H1 (cell line): Measurements from ENCODE around the gene NSUN7. TPM values are rescaled to one million over a fixed set of nuclear protein-coding genes. Genes with fewer than 3 reads are reported as not detected.

Experiments used
- CTCF ChIA-PET: fragments of 300-600 bp; sonication (Branson Sonifier 250); formaldehyde crosslinking; loops from one replicate; lab custom pipeline; 2021; ENCODE audit not compliant: partially characterized antibody; lab: Charles Lee
- POLR2A ChIA-PET: fragments of 300-600 bp; sonication (Branson Sonifier 250); formaldehyde crosslinking; loops from one replicate; lab custom pipeline; 2021; ENCODE audit warnings: inconsistent platforms; ENCODE audit not compliant: partially characterized antibody; lab: Charles Lee
- DNase-seq, 2 experiments: peaks; one replicate each; pipeline versions ENCODE4 v3.0.0 to v3.0.0-alpha.2; 2010 to 2022; ENCODE audit warnings: low spot score in 2 of 2, low read depth in 1 of 2, mixed read lengths in 1 of 2
- FAIRE-seq: peaks from 2 replicates; lab custom pipeline; 2011; peaks lifted over from hg19 to GRCh38; lab: Jason Lieb, UNC
- H2AFZ ChIP-seq: 2 replicates; pipeline ENCODE4 v1.8.1; 2012; ENCODE audit warnings: low read length, inconsistent platforms
- H2AK5ac ChIP-seq: 2 replicates; pipeline ENCODE4 v1.6.1; 2013; ENCODE audit warnings: low read depth, low read length
- H2BK120ac ChIP-seq: replicated peaks from 2 replicates; pipeline ENCODE3; 2013; ENCODE audit warnings: low read depth, low read length, inconsistent platforms
- H2BK12ac ChIP-seq: 2 replicates; pipeline ENCODE4 v1.6.1; 2013; ENCODE audit warnings: low read depth, low read length
- H2BK15ac ChIP-seq: 2 replicates; pipeline ENCODE4 v1.6.1; 2013; ENCODE audit warnings: low read length
- H2BK20ac ChIP-seq: 2 replicates; pipeline ENCODE4 v1.6.1; 2013; ENCODE audit warnings: low read length
- H2BK5ac ChIP-seq: 2 replicates; pipeline ENCODE4 v1.6.1; 2013; ENCODE audit warnings: low read depth, low read length
- H3K14ac ChIP-seq: 2 replicates; pipeline ENCODE4 v1.6.1; 2013; ENCODE audit warnings: inconsistent platforms; ENCODE audit not compliant: insufficient read length
- H3K18ac ChIP-seq: 2 replicates; pipeline ENCODE4 v1.6.1; 2013; ENCODE audit warnings: low read length; ENCODE audit errors: extremely low read depth
- H3K23ac ChIP-seq: 2 replicates; pipeline ENCODE4 v1.6.1; 2013; ENCODE audit warnings: inconsistent platforms; ENCODE audit not compliant: insufficient read length
- H3K23me2 ChIP-seq: 2 replicates; pipeline ENCODE4 v1.6.1; 2013; ENCODE audit warnings: low read depth, low read length
- H3K27ac ChIP-seq: 2 replicates; pipeline ENCODE4 v1.6.1; 2011; ENCODE audit warnings: low read depth, low read length, inconsistent platforms
- H3K27me3 ChIP-seq, 4 experiments: replicated peaks in 1 of 4; 1 replicate in 1 of 4; 2 replicates in 3 of 4; pipeline versions ENCODE4 v1.6.1 to v1.8.1; 2011 to 2013; ENCODE audit warnings: low read length in 3 of 4, mild to moderate bottlenecking in 3 of 4, inconsistent platforms in 2 of 4, mixed read lengths in 2 of 4, moderate library complexity in 1 of 4; ENCODE audit not compliant: control insufficient read depth in 3 of 4, insufficient read depth in 3 of 4; ENCODE audit errors: extremely low read depth in 1 of 4
- H3K36me3 ChIP-seq, 4 experiments: 2 replicates each; pipeline versions ENCODE4 v1.6.1 to v1.8.1; 2011 to 2013; ENCODE audit warnings: mild to moderate bottlenecking in 4 of 4, low read length in 3 of 4, moderate library complexity in 2 of 4, control low read depth in 1 of 4, inconsistent platforms in 1 of 4; ENCODE audit not compliant: insufficient read depth in 4 of 4, control insufficient read depth in 2 of 4
- H3K4ac ChIP-seq: replicated peaks from 2 replicates; pipeline ENCODE3; 2013; ENCODE audit warnings: low read length, low read depth, mixed read lengths, inconsistent platforms; ENCODE audit not compliant: insufficient read length
- H3K4me1 ChIP-seq, 4 experiments: replicated peaks in 1 of 4; 1 replicate in 1 of 4; 2 replicates in 3 of 4; pipeline versions ENCODE4 v1.6.1 to v1.8.1; 2011 to 2013; ENCODE audit warnings: low read length in 3 of 4, inconsistent platforms in 2 of 4, mixed read lengths in 1 of 4; ENCODE audit not compliant: insufficient read depth in 4 of 4, control insufficient read depth in 3 of 4
- H3K4me2 ChIP-seq, 2 experiments: 2 replicates each; pipeline versions ENCODE4 v1.6.1 to v1.8.1; 2011 to 2013; ENCODE audit warnings: low read depth in 2 of 2, low read length in 2 of 2, control low read depth in 1 of 2, inconsistent platforms in 1 of 2, mild to moderate bottlenecking in 1 of 2; ENCODE audit not compliant: insufficient read depth in 1 of 2
- H3K4me3 ChIP-seq, 4 experiments: fragments of 200-600, 300-600 bp in 1 of 4; sonication (generic), shearing (Covaris generic), sonication (Bioruptor Twin) in 1 of 4; 2 replicates each; pipeline versions ENCODE4 v1.5.1 to v1.8.1; 2011 to 2016; ENCODE audit warnings: low read length in 4 of 4, low read depth in 3 of 4, control low read depth in 2 of 4, inconsistent platforms in 2 of 4, mild to moderate bottlenecking in 2 of 4, mixed read lengths in 1 of 4, moderate library complexity in 1 of 4; ENCODE audit not compliant: insufficient read depth in 2 of 4; ENCODE audit errors: extremely low read depth in 1 of 4
- H3K56ac ChIP-seq: replicated peaks from 2 replicates; pipeline ENCODE3; 2013; ENCODE audit warnings: low read depth, mild to moderate bottlenecking, mixed read lengths, low read length, inconsistent platforms; ENCODE audit not compliant: insufficient read length
- H3K79me1 ChIP-seq: 2 replicates; pipeline ENCODE4 v1.6.1; 2013; ENCODE audit warnings: low read depth, low read length, control low read depth
- H3K79me2 ChIP-seq, 2 experiments: 2 replicates each; pipeline versions ENCODE4 v1.6.1 to v1.8.1; 2012 to 2013; ENCODE audit warnings: low read length in 2 of 2, mild to moderate bottlenecking in 2 of 2, inconsistent platforms in 1 of 2; ENCODE audit not compliant: insufficient read depth in 2 of 2, control insufficient read depth in 1 of 2
- H3K9ac ChIP-seq, 4 experiments: replicated peaks in 1 of 4; 1 replicate in 1 of 4; 2 replicates in 3 of 4; pipeline versions ENCODE4 v1.6.1 to v1.8.1; 2011 to 2013; ENCODE audit warnings: low read depth in 3 of 4, low read length in 3 of 4, control low read depth in 2 of 4, mild to moderate bottlenecking in 2 of 4, moderate library complexity in 2 of 4, inconsistent platforms in 1 of 4; ENCODE audit errors: extremely low read depth in 1 of 4
- H3K9me3 ChIP-seq, 2 experiments: 2 replicates each; pipeline versions ENCODE4 v1.6.1 to v1.8.1; 2012 to 2013; ENCODE audit warnings: mild to moderate bottlenecking in 2 of 2, moderate library complexity in 2 of 2, control low read depth in 1 of 2, inconsistent platforms in 1 of 2, low read depth in 1 of 2, low read length in 1 of 2, mixed read lengths in 1 of 2; ENCODE audit not compliant: insufficient read depth in 2 of 2
- H4K20me1 ChIP-seq, 2 experiments: replicated peaks in 1 of 2; 2 replicates each; pipeline versions ENCODE3 to v1.8.1; 2011 to 2013; ENCODE audit warnings: inconsistent platforms in 2 of 2, low read length in 2 of 2, mild to moderate bottlenecking in 1 of 2; ENCODE audit not compliant: insufficient read depth in 2 of 2, control insufficient read depth in 1 of 2
- H4K5ac ChIP-seq: 2 replicates; pipeline ENCODE4 v1.6.1; 2013; ENCODE audit warnings: low read length, low read depth, mixed read lengths, inconsistent platforms; ENCODE audit not compliant: insufficient read length
- H4K8ac ChIP-seq: 2 replicates; pipeline ENCODE4 v1.8.0; 2013; ENCODE audit warnings: mild to moderate bottlenecking, moderate library complexity, low read length, inconsistent platforms; ENCODE audit not compliant: insufficient read depth; ENCODE audit errors: extremely low read depth
- H4K91ac ChIP-seq: replicated peaks from 2 replicates; pipeline ENCODE3; 2013; ENCODE audit warnings: low read length, mixed read lengths, inconsistent platforms; ENCODE audit not compliant: insufficient read length
- ASH2L ChIP-seq: fragments of 200-600, 300-600 bp; sonication (generic); IDR thresholded peaks from one replicate; pipeline ENCODE4 v1.7.1; 2017; ENCODE audit warnings: low read length
- EGR1 ChIP-seq: IDR thresholded peaks from 2 replicates; pipeline ENCODE4 v1.6.1; 2011; ENCODE audit warnings: low read depth, low read length, borderline replicate concordance
- GTF2F1 ChIP-seq: IDR thresholded peaks from 2 replicates; pipeline ENCODE4 v1.6.1; 2012; ENCODE audit warnings: low read depth, low read length, improper control_type of control experiment, borderline replicate concordance
- HDAC2 ChIP-seq, 2 experiments: fragments of 300-600 bp in 1 of 2; sonication (generic) in 1 of 2; IDR thresholded peaks; 2 replicates each; pipeline ENCODE4 v1.6.1; 2011 to 2012; ENCODE audit warnings: low read depth in 2 of 2, low read length in 2 of 2, mild to moderate bottlenecking in 2 of 2, moderate library complexity in 2 of 2, borderline replicate concordance in 1 of 2, inconsistent platforms in 1 of 2
- SAP30 ChIP-seq: fragments of 300-600 bp; sonication (generic); IDR thresholded peaks from 2 replicates; pipeline ENCODE4 v1.7.1; 2012; ENCODE audit warnings: low read length, moderate library complexity, mild to moderate bottlenecking, inconsistent platforms; ENCODE audit not compliant: insufficient read depth, insufficient replicate concordance
- TCF12 ChIP-seq: IDR thresholded peaks from 2 replicates; pipeline ENCODE4 v1.6.1; 2011; ENCODE audit warnings: low read depth, mild to moderate bottlenecking, low read length
- WGBS, 2 experiments: shearing (Covaris generic) in 1 of 2; methylation state at CpG; one replicate each; pipeline versions ENCODE4 v1.1.6 to v1.1.7; 2013 to 2015; ENCODE audit warnings: low lambda C conversion rate in 2 of 2, mixed read lengths in 2 of 2, inconsistent platforms in 1 of 2, low coverage in 1 of 2, missing lambda C conversion rate in 1 of 2; ENCODE audit not compliant: insufficient replicate concordance in 2 of 2, insufficient coverage in 1 of 2, insufficient read length in 1 of 2; ENCODE audit errors: extremely low coverage in 1 of 2, missing lambda C conversion rate in 1 of 2; 5-methylcytosine and 5-hydroxymethylcytosine counted together
- polyA plus RNA-seq, 7 experiments: library from polyadenylated mRNA; depleted of rRNA in 3 of 7; stranded (reverse) in 5 of 7; unstranded in 2 of 7; fragments of >200 nt in 5 of 7; fragments of 200-250 nt in 2 of 7; gene quantifications; 1 replicate in 5 of 7; 2 replicates in 1 of 7; 4 replicates in 1 of 7; pipeline versions ENCODE4 v1.2.1 to v1.2.3, GENCODE V29; 2011 to 2013; ENCODE audit warnings: missing spikeins in 2 of 7, mixed read lengths in 2 of 7
- total RNA-seq: library from RNA; stranded (reverse); fragmentation: NEBNext Ultra II Directional; extraction: Animal tissue kit (Norgen Biotek cat#: 25700); gene quantifications from 2 replicates; pipeline ENCODE4 v1.2.1, GENCODE V29; 2021

NSUN7 gene
- total and polyA plus RNA-seq, 2 of the 8 experiments (the other 6 are each of a cell fraction or from before 2014, with no cell fraction given), result 8.8 to 24.4 TPM

DNA sequence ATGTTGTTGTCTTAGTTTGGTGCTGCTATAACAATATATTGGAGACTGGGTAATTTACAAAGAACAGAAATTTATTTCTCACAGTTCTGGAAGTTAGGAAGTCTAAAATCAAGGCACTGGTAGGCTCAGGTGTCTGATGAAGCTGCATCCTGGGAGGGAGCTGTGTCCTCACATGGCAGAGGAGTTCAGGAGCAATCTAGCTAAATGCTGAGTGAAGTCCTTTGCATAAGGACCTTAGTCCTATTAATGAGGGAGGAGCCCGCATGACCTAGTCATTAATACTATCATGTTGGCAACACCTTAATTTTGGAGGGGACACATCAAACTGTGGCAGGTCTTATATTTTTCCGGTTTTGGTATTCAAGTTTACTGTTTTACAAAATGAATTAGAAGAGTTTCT lies 36.0 kb upstream of the NSUN7 start:
- no peak for TF ChIP-seq ASH2L
- TF ChIP-seq SAP30, result no peak
- no peak for TF ChIP-seq TCF12
- TF ChIP-seq EGR1, result no peak
- TF ChIP-seq HDAC2 (IDR thresholded peaks at IDR 0.05; ENCODE audit: borderline replicate concordance in 1 of 2, low read depth in 2 of 2, low read length in 2 of 2), result no peak
- TF ChIP-seq GTF2F1, result no peak
- WGBS, 2 experiments, result 77% methylated on average over 2 of the region's 2 CpGs; no CpG with 5 or more reads in 1 of the 2 experiments
- DNase-seq, result no peak

More for the DNA sequence above, 36.0 kb upstream of the NSUN7 start:
- Histone ChIP-seq H2BK12ac (no peak overlapping the region), H2BK20ac (no peak overlapping the region), H2BK5ac (no peak overlapping the region), H4K91ac (no peak overlapping the region), H3K27ac (no peak overlapping the region), H3K4me3 (no peak overlapping the region), H2AK5ac (no peak overlapping the region), H4K8ac (no peak overlapping the region), H3K23me2 (no peaks in the 10 kb centered on the region), H3K14ac (no peak overlapping the region), H4K20me1 (no peaks in the 10 kb centered on the region), H3K79me2 (no peaks in the 10 kb centered on the region), H3K4ac (no peak overlapping the region), H3K27me3 (no peaks in the 10 kb centered on the region), H4K5ac (no peak overlapping the region), H3K4me1 (peaks cover 0 to 13% (median 5%) of the 10 kb centered on the region in 4 experiments; a peak in 4 of 7 replicates), H2AFZ (no peak overlapping the region), H3K23ac (no peak overlapping the region), H3K4me2 (no peak overlapping the region), H3K9ac (no peak overlapping the region), H3K18ac (no peak overlapping the region), H3K36me3 (no peaks in the 10 kb centered on the region), H3K79me1 (no peaks in the 10 kb centered on the region), H3K56ac (no peak overlapping the region), H2BK15ac (no peak overlapping the region), H2BK120ac (no peak overlapping the region), H3K9me3 (no peaks in the 10 kb centered on the region)
- POLR2A ChIA-PET, result interaction anchor here (0.7 kb wide), 2 partner anchors 9 to 37 kb away, joined by 3 read pairs; no protein-coding TSS in a partner anchor
- no peak for FAIRE-seq
- CTCF ChIA-PET, result interaction anchor here (0.9 kb wide), 1 partner anchor 148 kb away, joined by 3 read pairs; no protein-coding TSS in a partner anchor
